Lung microvascular endothelial cell (primary cell): ENCODE results near the gene LHX3. TPM values are rescaled to one million over a fixed set of nuclear protein-coding genes. Genes with fewer than 3 reads are reported as not detected.

Experiments
- DNase-seq, 2 donors: peaks; one replicate each; pipeline versions ENCODE4 v3.0.0 to v3.0.0-alpha.2; 2010; ENCODE audit warnings: low read depth in 2 of 2
- total RNA-seq: library from RNA; depleted of rRNA; stranded (reverse); fragments of >200 nt; gene quantifications from 2 replicates; pipeline ENCODE4 v1.2.1, GENCODE V29; 2014

Gene LHX3
- not detected in 2 replicates for total RNA-seq

DNA sequence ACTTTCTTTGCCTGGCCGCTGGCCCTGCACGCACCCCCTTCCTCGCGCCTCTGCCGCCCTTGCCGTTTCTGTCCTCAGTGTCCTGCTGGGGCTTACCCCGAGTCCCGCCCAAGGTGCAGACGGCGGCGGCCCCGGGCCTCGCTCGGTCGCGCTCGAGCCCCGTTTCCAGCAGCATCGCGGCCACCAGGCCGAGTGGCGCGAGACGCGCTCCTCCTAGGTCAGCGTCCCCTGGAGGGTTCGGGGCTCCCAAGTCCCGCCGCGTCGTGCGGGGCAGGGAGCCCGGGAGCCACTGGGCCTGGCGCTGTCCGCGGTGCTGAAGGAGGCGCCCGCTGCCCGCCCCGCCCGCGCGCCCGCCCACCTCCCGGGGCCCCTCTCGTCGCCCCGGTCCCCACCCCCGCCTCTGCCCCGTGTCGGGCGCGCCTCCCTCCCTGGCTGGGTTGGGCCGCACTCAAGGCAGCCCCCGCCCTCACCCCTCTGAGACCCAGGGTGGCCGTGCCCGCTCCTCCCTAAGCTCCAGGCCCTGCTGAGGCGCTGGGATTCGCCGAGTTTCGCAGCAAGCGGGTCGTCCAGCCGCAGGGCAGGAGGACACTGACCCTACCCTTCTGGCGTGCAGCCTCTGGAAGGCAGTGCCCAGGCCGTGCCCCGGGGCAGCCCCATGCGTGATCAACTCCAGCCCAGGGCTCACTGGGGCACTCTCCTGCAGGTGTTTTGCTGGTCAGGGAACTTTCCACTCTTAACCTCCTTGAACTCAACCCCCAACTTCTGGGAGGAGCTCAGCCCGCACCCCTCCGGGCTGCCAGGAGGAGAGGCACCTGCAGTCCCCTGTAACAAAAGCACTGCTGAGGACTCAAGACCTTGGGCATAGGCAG lies at the start of gene LHX3:
Gene LHX3 (minus strand): TSS at position 291 of the 869 bp plus-strand sequence. CDS start 116 bp downstream, at position 175.
- peak; percentile 29 to 37 for DNase-seq

GRCh38 chr9:136253246-136254130 lies 48.6 kb upstream of the LHX3 start:
- no peak for DNase-seq

- no peak for DNase-seq
Observed at GRCh38 chr9:136252846-136253245, 47.9 kb upstream of the LHX3 start.

GRCh38 chr9:136252281-136252680 lies 47.4 kb upstream of the LHX3 start:
- no peak for DNase-seq

DNA sequence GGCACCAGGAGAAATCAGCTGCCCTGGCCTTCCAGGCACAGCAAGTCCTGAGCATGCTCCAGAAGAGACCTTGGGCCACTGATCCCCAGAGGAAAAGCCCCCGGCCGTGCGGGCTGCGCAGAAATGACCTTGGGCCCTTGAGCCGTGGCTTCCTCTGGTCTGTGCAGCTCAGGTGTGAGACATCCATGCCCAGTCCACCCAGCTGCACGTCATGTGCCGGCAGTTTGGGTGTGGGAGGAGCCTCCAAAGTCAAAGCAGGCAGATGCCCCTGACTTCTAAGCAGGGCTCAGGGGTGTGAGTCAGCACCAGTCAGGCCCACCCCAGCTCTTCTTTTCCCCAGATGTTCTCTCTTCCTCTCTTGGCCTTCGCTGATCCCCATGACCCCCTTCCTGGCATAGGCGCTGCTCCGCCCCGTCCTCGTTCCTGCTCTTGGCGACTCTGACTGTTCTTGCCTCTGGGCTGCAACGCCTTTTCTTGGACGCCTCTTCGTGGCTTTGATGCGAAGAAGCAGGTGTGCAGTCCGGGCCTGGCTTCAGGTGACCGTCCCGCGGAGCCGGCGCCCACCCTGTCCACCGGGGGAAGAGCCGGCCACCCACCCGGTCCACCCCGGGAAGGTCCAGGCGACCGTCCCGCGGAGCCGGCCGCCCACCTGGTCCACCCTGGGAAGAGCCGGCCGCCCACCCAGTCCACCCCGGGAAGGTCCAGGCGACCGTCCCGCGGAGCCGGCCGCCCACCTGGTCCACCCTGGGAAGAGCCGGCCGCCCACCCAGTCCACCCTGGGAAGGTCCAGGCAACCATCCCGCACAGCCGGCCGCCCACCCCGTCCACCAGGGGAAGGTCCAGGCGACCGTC lies 46.6 kb upstream of the LHX3 start:
- DNase-seq = no peak

DNA sequence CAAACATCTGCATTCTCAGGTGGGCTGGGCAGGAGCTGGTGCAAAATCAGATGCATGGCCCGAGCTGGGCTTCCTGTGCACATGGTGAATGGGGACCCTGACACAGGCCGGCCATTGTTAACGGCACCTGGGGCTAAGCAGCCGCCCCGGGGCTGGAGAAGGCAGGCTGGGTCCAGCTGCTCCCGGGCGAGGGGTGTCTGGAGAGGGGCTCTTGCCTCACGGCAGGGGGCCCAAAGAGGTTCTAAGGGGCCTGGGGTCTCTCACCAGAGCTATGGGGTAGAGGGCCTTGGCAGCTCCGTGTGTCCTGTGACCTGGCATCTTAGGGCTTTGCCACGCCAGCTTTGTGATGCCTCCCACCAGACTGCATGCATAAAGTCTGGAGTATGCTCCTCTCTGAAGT lies 45.7 kb upstream of the LHX3 start:
- DNase-seq = no peak

DNA sequence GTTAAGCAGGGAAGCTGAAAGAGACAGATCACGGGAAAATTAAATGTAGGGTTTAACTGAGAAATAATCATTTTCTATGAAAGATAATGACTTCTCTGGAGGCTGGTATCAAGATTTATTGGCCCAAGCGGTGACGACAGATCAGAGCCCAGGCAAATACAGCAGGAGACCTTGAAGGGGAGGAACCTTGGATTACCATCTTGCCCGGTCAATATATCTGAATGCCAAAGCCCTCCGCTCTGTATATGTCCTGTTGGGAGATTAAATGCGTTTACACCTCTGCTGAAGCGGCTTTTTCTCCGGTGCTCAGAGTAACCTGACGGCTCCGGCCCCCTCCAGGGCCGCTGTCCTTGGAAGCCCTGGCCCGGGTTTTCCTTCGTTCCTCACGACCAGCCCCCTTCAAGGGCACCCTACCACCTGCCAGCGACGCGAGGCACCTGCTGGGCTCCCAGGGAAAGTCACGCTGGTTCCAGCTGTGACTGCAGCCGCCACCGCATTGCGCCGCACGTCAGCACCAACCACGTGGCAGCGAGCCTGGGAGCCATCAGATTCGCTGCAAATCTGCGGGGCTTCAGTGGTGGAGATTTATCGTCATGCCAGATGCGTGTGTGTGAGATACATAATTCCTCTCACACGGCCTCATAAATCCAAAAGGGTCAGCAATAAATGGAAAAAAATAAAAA lies 45.1 kb upstream of the LHX3 start:
- DNase-seq = no peak

DNA sequence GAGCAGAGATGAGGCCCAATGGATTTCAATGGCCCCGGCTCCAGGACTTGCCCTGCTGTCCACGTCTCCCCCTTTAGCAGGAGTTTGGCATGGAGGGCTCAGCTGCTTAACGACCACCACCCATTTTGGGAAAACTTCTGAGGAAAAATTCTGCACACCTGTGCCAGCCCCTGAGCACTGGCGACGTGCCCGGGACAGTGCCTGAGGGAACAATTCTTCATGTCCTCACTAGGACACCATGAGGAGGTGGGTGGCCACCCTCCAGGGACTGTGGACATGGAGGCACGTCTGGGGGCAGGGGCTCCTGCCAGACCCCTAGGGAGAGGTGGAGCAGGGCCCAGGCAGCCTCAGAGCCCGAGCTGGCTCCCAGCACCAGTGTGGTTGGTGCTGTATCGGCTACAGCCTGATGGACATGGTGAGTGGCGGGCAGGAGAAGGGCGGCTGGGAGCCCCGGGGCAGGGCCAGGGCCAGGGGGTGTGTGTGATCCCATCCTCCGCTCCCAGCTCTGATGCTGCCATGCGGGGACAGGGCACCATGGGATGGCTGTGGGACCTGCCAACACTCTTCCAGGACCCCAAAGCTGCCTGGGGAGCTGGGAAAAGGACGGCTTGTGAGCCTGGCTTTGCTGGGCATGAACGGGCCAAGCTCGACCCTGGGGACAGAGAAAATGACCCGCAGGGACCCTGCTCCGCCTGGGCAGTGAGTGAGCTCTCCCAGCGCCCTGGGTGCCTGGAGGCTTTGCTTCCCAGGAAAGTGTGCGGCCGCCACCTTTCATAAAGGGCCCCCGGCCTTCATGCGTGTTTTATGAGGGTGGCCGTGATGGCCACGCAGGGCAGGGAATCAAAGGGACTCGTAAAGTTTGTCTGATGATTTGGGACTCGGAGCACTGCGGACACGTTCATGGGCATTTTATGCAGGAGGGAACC lies 44.3 kb upstream of the LHX3 start:
- DNase-seq = no peak

- no peak for DNase-seq
Observed at GRCh38 chr9:136247947-136248637, 43.2 kb upstream of the LHX3 start.

GRCh38 chr9:136247551-136247916 lies 42.6 kb upstream of the LHX3 start:
- DNase-seq = no peak

DNA sequence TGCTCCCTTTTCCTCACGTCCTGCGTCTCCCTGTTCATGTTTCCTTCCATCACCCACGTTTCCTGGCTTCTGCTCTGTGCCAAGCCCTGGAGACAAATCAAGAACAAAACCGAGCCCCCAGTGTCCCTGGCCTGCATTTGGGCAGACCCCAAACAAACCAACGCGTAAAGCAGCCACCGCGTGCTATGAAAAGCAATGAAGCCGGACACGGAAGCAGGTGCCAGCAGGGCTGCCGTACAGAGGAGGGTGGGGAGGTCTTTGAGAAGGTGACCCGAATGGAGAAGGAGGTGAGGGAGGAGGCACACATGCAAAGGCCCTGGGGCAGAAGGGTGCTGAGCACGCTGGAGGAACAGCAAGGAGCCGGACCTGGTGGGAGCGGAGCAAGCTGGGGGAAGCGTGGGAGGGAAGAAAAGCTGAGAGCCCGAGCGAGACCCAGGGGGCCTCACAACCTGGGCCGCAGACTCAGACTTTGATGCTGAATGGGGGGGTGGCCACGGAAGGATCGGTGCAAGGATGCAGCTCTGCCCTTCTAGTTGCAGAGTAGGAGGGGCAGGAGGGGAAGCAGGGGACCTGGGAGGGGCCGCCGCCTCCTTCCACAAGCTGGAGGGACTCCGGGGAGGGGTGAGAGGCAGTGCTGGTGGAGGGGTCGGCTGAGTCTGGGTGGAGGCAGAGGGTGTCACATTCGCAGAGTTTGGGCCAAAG lies 42.1 kb upstream of the LHX3 start:
- no peak for DNase-seq

DNA sequence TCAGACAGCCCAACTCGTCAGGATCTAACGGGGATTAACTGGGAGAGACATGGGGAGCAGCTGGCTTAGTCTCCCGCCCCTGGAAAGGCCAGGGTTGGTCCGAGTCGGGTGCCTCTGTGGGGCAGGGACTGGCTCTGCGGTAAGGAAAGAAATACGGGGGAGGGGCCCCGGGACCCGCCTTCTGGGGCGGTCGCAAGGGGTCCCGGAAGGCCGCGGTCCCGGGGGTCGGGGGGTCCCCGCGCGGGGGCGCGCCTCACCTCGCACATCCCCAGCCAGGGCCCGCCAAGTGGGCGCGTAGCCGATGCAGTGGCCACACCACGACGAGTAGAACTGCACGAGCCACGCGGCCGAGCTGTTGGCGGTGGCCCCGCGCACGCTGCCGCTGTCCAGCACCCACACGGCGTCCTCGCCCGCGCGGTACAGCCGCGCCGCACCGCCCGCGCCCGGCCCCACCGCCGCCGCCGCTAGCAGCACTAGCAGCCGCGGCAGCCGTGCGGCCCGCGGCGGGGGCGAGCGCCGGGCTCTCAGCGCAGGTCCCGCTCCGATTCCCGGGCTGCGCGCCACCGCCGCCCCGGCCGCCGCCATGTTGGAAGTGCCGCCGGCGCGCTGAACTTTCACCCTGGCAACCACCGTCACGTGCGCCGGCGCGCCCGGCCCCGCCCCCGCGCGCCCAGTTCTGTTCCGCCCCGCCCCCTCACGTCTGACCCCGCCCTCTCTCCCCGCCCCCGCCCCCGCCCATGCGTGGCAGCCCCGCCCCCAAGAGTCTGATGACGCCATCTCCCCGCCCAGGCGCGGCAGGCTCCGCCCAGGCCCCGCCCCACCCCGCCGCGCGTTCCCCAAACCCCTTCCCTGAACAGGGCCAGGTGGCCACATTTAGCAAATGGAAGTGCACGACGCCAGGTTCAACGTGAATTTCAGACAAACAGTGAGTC lies 40.6 kb upstream of the LHX3 start, which contains the start of gene QSOX2:
Gene QSOX2 (minus strand): TSS at position 594 of the 932 bp plus-strand sequence. CDS start 9 bp downstream, at position 585.
- peak; percentile 86 to 91 for DNase-seq

DNA sequence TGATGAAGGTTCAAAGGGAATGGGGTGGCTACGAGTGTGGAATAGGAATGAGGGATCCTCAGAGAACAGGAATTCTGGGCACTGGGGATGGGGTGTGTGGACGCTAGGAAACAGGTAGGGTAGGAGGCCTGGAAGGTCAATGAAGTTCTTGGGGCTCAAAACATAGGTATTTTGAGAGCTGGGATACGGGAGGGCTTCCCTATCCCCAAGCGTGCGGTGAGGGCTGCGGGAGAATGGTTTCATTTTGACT lies 40.0 kb upstream of the LHX3 start:
- DNase-seq = no peak

DNA sequence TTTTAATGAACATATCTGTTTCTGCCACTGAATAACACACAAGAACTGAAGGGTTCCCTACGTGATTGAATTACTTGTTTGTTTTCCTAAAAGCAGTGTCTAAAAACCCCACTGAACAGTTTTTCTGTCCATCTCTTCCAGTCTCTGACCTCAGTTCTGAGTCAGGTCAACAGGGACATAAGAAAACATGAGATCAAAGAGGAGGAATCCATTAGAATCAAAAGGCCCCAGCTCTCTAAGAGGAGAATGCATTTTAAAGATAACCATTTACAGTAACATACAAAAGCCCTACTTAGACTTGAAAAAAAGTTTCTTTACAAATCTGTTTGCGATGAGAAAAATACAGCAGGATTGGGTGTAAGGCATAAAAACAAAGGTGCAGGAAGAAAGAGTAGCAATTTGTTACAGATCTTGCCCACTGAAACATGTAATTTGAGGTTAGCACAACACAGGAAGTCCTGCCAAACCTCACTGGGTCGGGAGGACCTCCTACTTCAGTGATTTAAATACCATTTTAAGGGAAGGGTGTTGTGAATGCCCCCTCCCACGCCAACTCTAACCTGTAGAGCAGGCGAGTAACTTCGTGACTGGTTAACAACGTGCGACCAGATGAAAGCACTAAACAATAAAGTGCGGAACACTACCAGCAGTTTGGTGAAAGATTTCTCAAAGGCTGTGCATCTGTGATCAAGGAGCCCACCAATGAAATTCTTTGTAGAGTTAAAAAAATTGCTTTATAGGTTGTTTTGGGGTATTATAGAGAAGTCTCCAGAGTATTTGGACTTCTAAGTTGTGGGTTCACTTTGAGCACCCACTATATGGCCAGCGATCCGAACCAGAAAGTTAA lies 39.4 kb upstream of the LHX3 start:
- DNase-seq = no peak

- no peak for DNase-seq
Observed at GRCh38 chr9:136243631-136244030, 38.7 kb upstream of the LHX3 start.

GRCh38 chr9:136242918-136243525 lies 38.1 kb upstream of the LHX3 start:
- peak in 1 of 2 donors; percentile 11 for DNase-seq
